ENCODE results near the gene PHF21B. TPM values are rescaled to one million over a fixed set of nuclear protein-coding genes. Genes with fewer than 3 reads are reported as not detected.

Gene PHF21B
- polyA plus RNA-seq, 1 donor (not counting 4 experiments of a cell fraction or from before 2014, with no cell fraction given) = not detected

- Histone ChIP-seq H3K36me3 (ENCODE audit: control insufficient read depth in 2 of 2, extremely low read depth in 1 of 2, insufficient read depth in 2 of 2, low read length in 2 of 2) (peaks cover 6 to 10% of the 10 kb centered on the region in 2 experiments), H3K79me2 (ENCODE audit: control insufficient read depth, insufficient read depth, low read length) (no peaks in the 10 kb centered on the region), H3K27ac (ENCODE audit: control insufficient read depth, insufficient read depth, low read length) (no peak overlapping the region), H2AFZ (ENCODE audit: control insufficient read depth, low read length) (no peak overlapping the region), H3K4me1 (ENCODE audit: control insufficient read depth, extremely low read depth, insufficient read depth, low read length) (no peaks in the 10 kb centered on the region), H3K27me3 (ENCODE audit: control insufficient read depth, extremely low read depth, insufficient read depth, low read length) (no peaks in the 10 kb centered on the region), H3K4me3 (ENCODE audit: control insufficient read depth in 2 of 3, extremely low read depth in 1 of 3, insufficient read depth in 2 of 3, low read depth in 1 of 3, low read length in 3 of 3) (no peak overlapping the region), H3K9ac (ENCODE audit: control insufficient read depth, extremely low read depth, insufficient read depth, low read length) (no peak overlapping the region), H3K9me3 (ENCODE audit: control insufficient read depth, low read depth, low read length) (no peaks in the 10 kb centered on the region), H3K4me2 (ENCODE audit: control insufficient read depth, extremely low read depth, insufficient read depth, low read depth, low read length) (no peak overlapping the region), H4K20me1 (ENCODE audit: control insufficient read depth, extremely low read depth, insufficient read depth, low read length) (no peaks in the 10 kb centered on the region), H3K9me1 (ENCODE audit: control insufficient read depth, extremely low read depth, insufficient read depth, low read length) (no peaks in the 10 kb centered on the region)
- DNase-seq (ENCODE audit: low read depth, low spot score) (no peak), FAIRE-seq (no peak)
- TF ChIP-seq CTCF (optimal IDR thresholded peaks at IDR 0.05 in 1 of 3, IDR thresholded peaks at IDR 0.05 in 1 of 3, conservative IDR thresholded peaks at IDR 0.05 in 1 of 3; ENCODE audit: extremely low read depth in 1 of 3, insufficient read depth in 2 of 3, low read length in 3 of 3) = no peak
- TF ChIP-seq EZH2 (IDR thresholded peaks at IDR 0.05; ENCODE audit: low read length) = no peak
- dilution Hi-C loops (cut with MboI; ENCODE audit: extremely low pct_ligation_motif_present, low sequenced_read_pairs) = no loop called here
Observed at GRCh38 chr22:44840611-44841322, 169.0 kb downstream of the PHF21B start.

- Histone ChIP-seq H3K4me3 (ENCODE audit: control insufficient read depth in 2 of 3, extremely low read depth in 1 of 3, insufficient read depth in 2 of 3, low read depth in 1 of 3, low read length in 3 of 3) (no peak overlapping the region), H3K27me3 (ENCODE audit: control insufficient read depth, extremely low read depth, insufficient read depth, low read length) (no peaks in the 10 kb centered on the region), H3K27ac (ENCODE audit: control insufficient read depth, insufficient read depth, low read length) (no peak overlapping the region), H3K9me1 (ENCODE audit: control insufficient read depth, extremely low read depth, insufficient read depth, low read length) (no peaks in the 10 kb centered on the region), H3K4me2 (ENCODE audit: control insufficient read depth, extremely low read depth, insufficient read depth, low read depth, low read length) (no peak overlapping the region), H3K9me3 (ENCODE audit: control insufficient read depth, low read depth, low read length) (peaks cover 1% of the 10 kb centered on the region), H2AFZ (ENCODE audit: control insufficient read depth, low read length) (no peak overlapping the region), H3K79me2 (ENCODE audit: control insufficient read depth, insufficient read depth, low read length) (no peaks in the 10 kb centered on the region), H3K4me1 (ENCODE audit: control insufficient read depth, extremely low read depth, insufficient read depth, low read length) (no peaks in the 10 kb centered on the region), H4K20me1 (ENCODE audit: control insufficient read depth, extremely low read depth, insufficient read depth, low read length) (no peaks in the 10 kb centered on the region), H3K9ac (ENCODE audit: control insufficient read depth, extremely low read depth, insufficient read depth, low read length) (no peak overlapping the region), H3K36me3 (ENCODE audit: control insufficient read depth in 2 of 2, extremely low read depth in 1 of 2, insufficient read depth in 2 of 2, low read length in 2 of 2) (peaks cover 6 to 14% of the 10 kb centered on the region in 2 experiments)
- dilution Hi-C loops (cut with MboI; ENCODE audit: extremely low pct_ligation_motif_present, low sequenced_read_pairs) = no loop called here
- no peak for DNase-seq (ENCODE audit: low read depth, low spot score)
- FAIRE-seq = no peak
- TF ChIP-seq EZH2 (IDR thresholded peaks at IDR 0.05; ENCODE audit: low read length) (no peak), CTCF (optimal IDR thresholded peaks at IDR 0.05 in 1 of 3, IDR thresholded peaks at IDR 0.05 in 1 of 3, conservative IDR thresholded peaks at IDR 0.05 in 1 of 3; ENCODE audit: extremely low read depth in 1 of 3, insufficient read depth in 2 of 3, low read length in 3 of 3) (no peak)
Observed at GRCh38 chr22:44839721-44840120, 170.1 kb downstream of the PHF21B start.

All from keratinocyte (primary cell).